SU-DHL-6 (cell line): ENCODE results near the gene ACACA.

ENCODE experiments used
- EZH2phosphoT487 ChIP-seq: fragments of 200-600 bp; sonication (generic), shearing (Covaris generic); conservative IDR thresholded peaks from 2 replicates; pipeline ENCODE4 v1.6.1; 2018; ENCODE audit warnings: mild to moderate bottlenecking, antibody characterized with exemption, low read length, moderate library complexity, mixed read lengths
- TF ChIP-seq, protein P1 (sequence below): fragments of 200-600 bp; sonication (generic); IDR thresholded peaks from one replicate; pipeline ENCODE4 v1.5.1; 2017; ENCODE audit warnings: antibody characterized with exemption, mild to moderate bottlenecking, low read length, moderate library complexity; ENCODE audit not compliant: insufficient read depth, poor library complexity, severe bottlenecking

DNA sequence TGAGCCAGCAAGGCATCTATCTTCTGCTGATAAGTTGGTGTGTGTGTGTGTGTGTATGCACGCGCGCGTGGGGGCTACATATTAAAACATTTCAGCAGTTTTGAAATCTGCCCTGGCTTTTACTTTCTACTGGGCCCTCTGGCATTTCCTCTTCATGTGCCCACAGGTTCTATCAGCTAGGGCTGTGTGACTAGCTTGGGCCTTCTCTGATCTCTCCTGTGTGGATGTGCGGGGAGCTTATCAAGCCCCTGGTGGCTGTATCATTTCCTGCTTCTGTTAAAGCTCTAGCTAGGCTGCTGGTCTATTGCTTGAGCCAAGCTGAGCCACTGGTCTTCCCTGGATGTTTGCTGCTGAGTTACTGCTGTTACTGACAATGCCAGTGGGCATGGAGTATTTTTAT is 325.3 kb downstream of the ACACA start:
- TF ChIP-seq, protein P1, sequence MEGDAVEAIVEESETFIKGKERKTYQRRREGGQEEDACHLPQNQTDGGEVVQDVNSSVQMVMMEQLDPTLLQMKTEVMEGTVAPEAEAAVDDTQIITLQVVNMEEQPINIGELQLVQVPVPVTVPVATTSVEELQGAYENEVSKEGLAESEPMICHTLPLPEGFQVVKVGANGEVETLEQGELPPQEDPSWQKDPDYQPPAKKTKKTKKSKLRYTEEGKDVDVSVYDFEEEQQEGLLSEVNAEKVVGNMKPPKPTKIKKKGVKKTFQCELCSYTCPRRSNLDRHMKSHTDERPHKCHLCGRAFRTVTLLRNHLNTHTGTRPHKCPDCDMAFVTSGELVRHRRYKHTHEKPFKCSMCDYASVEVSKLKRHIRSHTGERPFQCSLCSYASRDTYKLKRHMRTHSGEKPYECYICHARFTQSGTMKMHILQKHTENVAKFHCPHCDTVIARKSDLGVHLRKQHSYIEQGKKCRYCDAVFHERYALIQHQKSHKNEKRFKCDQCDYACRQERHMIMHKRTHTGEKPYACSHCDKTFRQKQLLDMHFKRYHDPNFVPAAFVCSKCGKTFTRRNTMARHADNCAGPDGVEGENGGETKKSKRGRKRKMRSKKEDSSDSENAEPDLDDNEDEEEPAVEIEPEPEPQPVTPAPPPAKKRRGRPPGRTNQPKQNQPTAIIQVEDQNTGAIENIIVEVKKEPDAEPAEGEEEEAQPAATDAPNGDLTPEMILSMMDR, result no peak
- no peak for TF ChIP-seq EZH2phosphoT487
